ENCODE data around the gene ESR1. TPM values are rescaled to one million over a fixed set of nuclear protein-coding genes. Genes with fewer than 3 reads are reported as not detected.

The ESR1 gene
- total RNA-seq, 1 donor from 2014 or later: not detected

GRCh38 chr6:151811081-151811480 is 3.6 kb downstream of the ESR1 start:
- no peak overlapping the region for H2AFZ ChIP-seq (replicated peaks)
- no peaks in the 10 kb centered on the region for H3K36me3 ChIP-seq
- peaks cover 18% of the 10 kb centered on the region for H4K20me1 ChIP-seq (ENCODE audit: low read depth)
- peaks cover 30% of the 10 kb centered on the region for H3K27me3 Mint-ChIP-seq (ENCODE audit: insufficient read depth, low read depth)
- H3K9me3 ChIP-seq (ENCODE audit: low read depth): no peaks in the 10 kb centered on the region
- no peak overlapping the region for H3K4me2 ChIP-seq
- H3K36me3 Mint-ChIP-seq: no peaks in the 10 kb centered on the region
- no peak for TF ChIP-seq CTCF (IDR thresholded peaks at IDR 0.05)
- peaks cover 16% of the 10 kb centered on the region for H3K4me1 Mint-ChIP-seq
- H3K4me1 ChIP-seq: peaks cover 22% of the 10 kb centered on the region
- no peak overlapping the region for H3K4me3 ChIP-seq
- no peak overlapping the region for H3K9ac ChIP-seq
- no peak overlapping the region for H3K4me3 Mint-ChIP-seq
- no peak overlapping the region for H3K27ac Mint-ChIP-seq
- H3F3A ChIP-seq (ENCODE audit: low read depth): no peaks in the 10 kb centered on the region
- H3K27me3 ChIP-seq: peaks cover 88% of the 10 kb centered on the region
- no peak for DNase-seq (ENCODE audit: low spot score)
- H3K79me2 ChIP-seq (ENCODE audit: low read depth): no peaks in the 10 kb centered on the region
- no peak overlapping the region for H3K27ac ChIP-seq
- H3K9me3 Mint-ChIP-seq: peaks cover 2% of the 10 kb centered on the region

GRCh38 chr6:151813858-151814257 is 6.4 kb downstream of the ESR1 start:
- H3K4me3 Mint-ChIP-seq: no peak overlapping the region
- Histone ChIP-seq H2AFZ (replicated peaks) (no peak overlapping the region), H3K9ac (no peak overlapping the region), H3K27ac (no peak overlapping the region), H3F3A (ENCODE audit: low read depth) (no peaks in the 10 kb centered on the region), H3K4me1 (peaks cover 3% of the 10 kb centered on the region), H3K9me3 (ENCODE audit: low read depth) (no peaks in the 10 kb centered on the region), H3K79me2 (ENCODE audit: low read depth) (no peaks in the 10 kb centered on the region), H3K4me3 (no peak overlapping the region), H3K4me2 (no peak overlapping the region), H4K20me1 (ENCODE audit: low read depth) (peaks cover 4% of the 10 kb centered on the region), H3K36me3 (no peaks in the 10 kb centered on the region), H3K27me3 (peaks cover 61% of the 10 kb centered on the region)
- TF ChIP-seq CTCF (IDR thresholded peaks at IDR 0.05): no peak
- TF ChIP-seq EZH2 (IDR thresholded peaks at IDR 0.05): no peak
- TF ChIP-seq EZH2phosphoT487 (IDR thresholded peaks at IDR 0.05): no peak
- no peaks in the 10 kb centered on the region for H3K9me3 Mint-ChIP-seq
- DNase-seq (ENCODE audit: low spot score): no peak
- peaks cover 3% of the 10 kb centered on the region for H3K4me1 Mint-ChIP-seq
- H3K27me3 Mint-ChIP-seq (ENCODE audit: insufficient read depth, low read depth): peaks cover 10% of the 10 kb centered on the region
- no peaks in the 10 kb centered on the region for H3K36me3 Mint-ChIP-seq
- no peak overlapping the region for H3K27ac Mint-ChIP-seq

- Histone ChIP-seq H3K4me3 (no peak overlapping the region), H3K9ac (no peak overlapping the region), H3K4me2 (no peak overlapping the region), H3K27ac (no peak overlapping the region), H3K27me3 (peaks cover 53% of the 10 kb centered on the region), H3F3A (ENCODE audit: low read depth) (no peaks in the 10 kb centered on the region), H4K20me1 (ENCODE audit: low read depth) (peaks cover 4% of the 10 kb centered on the region), H3K4me1 (no peaks in the 10 kb centered on the region), H2AFZ (replicated peaks) (no peak overlapping the region), H3K9me3 (ENCODE audit: low read depth) (no peaks in the 10 kb centered on the region), H3K79me2 (ENCODE audit: low read depth) (no peaks in the 10 kb centered on the region), H3K36me3 (no peaks in the 10 kb centered on the region)
- TF ChIP-seq EZH2phosphoT487 (IDR thresholded peaks at IDR 0.05) (no peak), EZH2 (IDR thresholded peaks at IDR 0.05) (no peak), CTCF (IDR thresholded peaks at IDR 0.05) (no peak)
- peaks cover 3% of the 10 kb centered on the region for H3K27me3 Mint-ChIP-seq (ENCODE audit: insufficient read depth, low read depth)
- no peak overlapping the region for H3K27ac Mint-ChIP-seq
- no peak overlapping the region for H3K4me3 Mint-ChIP-seq
- no peaks in the 10 kb centered on the region for H3K36me3 Mint-ChIP-seq
- no peak for DNase-seq (ENCODE audit: low spot score)
- H3K9me3 Mint-ChIP-seq: no peaks in the 10 kb centered on the region
- no peaks in the 10 kb centered on the region for H3K4me1 Mint-ChIP-seq
These were observed 7.1 kb downstream of the ESR1 start for GRCh38 chr6:151814614-151815013.
